Stimulated activated CD8-positive, alpha-beta memory T cell treated with anti-CD3 and anti-CD28 coated beads, Interleukin-15, amount 100 ng/mL, for 1 hour (primary cell): ENCODE measurements around the gene RNASEH2A.
"Not testable (repeated sequence)": the region's sequence is repeated elsewhere in the genome, so short reads cannot be mapped to it uniquely, and the experiment has no call there.

Experiments used
- DNase-seq: peaks from one replicate; pipeline ENCODE4 v3.0.0-alpha.2; 2020; ENCODE audit warnings: low read depth

Gene RNASEH2A

GRCh38 chr19:12833418-12833737 lies 27.0 kb downstream of the RNASEH2A start:
- no peak for DNase-seq

DNA sequence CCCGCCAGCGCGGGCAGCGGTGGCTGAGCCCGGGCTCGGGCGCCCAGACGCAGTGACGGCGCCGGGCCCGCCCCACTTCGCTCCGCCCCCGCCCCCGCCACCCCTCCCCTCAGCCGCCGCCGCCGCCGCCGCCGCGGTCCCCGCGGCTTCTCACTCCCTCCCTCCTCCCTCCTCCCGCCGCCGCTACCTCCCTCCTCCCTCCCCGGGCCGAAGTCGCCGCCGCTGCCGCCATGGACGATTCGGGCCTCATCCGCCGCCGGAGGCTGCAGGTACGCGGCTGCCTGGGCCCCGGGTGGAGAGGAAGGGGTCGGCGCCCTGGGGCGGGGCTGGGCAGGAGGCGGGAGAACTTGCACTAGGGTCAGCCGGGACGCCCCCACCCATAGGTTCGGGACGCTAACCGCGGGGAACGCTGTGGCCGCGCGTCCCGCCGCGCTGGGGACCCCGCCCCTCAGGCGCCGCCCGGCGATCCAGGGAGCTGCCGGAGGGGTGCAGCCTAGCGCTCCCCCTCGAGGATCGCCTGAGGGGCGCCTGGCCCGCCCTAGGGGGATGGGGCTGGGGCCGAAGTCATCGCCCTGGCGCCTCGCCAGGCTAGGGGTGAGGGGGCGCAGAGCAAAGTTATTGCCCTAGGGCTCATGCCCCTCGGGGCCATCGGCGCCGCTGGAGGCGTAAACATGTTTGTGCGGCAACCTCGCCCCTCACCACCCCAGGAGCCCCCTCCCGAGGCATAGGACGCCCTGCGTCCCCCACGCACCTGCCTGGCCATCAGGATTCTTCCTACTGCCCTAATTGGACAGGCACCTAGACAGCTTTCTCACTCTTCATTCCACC lies 27.6 kb downstream of the RNASEH2A start:
- no peak for DNase-seq

- no peak for DNase-seq
These were observed 28.2 kb downstream of the RNASEH2A start, which contains the start of gene RTBDN for GRCh38 chr19:12834566-12834943. TSS of gene RTBDN (minus strand) at chr19:12834579. CDS start at chr19:12829979, 4,600 bp downstream.

- DNase-seq = no peak
These were observed 28.8 kb downstream of the RNASEH2A start for GRCh38 chr19:12834976-12835757.

DNA sequence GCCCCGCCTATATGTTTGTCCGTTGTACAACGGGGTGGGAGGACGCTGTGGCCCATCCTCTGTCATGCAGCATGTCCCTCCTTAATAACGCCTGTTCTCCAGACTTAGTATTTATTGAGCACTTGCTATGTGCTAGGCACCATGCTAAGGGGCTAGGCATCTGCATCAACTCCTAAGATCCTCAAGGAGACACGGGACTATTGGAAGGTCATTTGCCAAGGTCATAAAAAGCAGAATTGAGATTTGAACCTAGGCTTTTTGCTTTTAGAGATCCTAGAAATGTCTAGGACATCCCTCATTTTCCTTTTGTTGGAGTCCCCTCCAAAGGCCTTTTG lies 30.1 kb downstream of the RNASEH2A start:
- no peak for DNase-seq

GRCh38 chr19:12837225-12837624 lies 30.8 kb downstream of the RNASEH2A start:
- no peak for DNase-seq

DNA sequence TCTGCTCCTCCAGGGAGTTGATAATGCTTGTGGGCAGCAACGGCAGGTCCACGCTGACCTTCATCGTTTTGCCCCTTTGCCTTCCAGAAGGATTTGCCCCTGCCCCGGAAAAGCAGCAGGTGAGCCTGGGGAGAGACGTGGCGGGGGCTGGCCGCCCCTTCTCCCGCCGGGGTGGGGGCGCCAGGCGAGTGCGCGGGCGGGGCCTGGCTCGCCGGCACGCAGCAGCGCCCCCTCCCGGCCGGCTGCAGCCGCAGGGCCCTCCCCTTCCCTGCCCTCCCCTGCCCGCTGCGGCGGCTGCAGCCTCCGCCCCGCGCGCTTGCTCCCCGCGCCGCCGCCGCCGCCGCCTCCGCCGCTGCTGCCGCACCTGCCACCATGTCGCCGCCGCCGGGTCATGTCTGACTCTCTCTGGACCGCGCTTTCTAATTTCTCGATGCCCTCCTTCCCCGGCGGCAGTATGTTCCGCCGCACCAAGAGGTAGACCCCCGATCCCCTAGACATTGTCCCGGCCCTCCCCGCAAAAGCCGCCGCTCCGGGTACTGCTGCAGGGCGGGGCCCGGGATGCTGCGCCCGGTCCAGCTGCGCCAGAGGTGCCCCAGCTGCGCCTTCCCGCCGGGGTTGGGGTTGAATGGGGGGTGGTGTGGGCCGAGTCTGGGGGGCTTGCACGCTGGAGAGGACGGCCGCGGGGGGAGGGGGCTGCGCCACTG lies 31.9 kb downstream of the RNASEH2A start, which contains the start of gene MAST1:
Gene MAST1 (plus strand): TSS at position 334 of the 704 bp plus-strand sequence. CDS start 58 bp downstream, at position 392.
- DNase-seq = no peak

- no peak for DNase-seq
These were observed 32.7 kb downstream of the RNASEH2A start for GRCh38 chr19:12838886-12839756.

DNA sequence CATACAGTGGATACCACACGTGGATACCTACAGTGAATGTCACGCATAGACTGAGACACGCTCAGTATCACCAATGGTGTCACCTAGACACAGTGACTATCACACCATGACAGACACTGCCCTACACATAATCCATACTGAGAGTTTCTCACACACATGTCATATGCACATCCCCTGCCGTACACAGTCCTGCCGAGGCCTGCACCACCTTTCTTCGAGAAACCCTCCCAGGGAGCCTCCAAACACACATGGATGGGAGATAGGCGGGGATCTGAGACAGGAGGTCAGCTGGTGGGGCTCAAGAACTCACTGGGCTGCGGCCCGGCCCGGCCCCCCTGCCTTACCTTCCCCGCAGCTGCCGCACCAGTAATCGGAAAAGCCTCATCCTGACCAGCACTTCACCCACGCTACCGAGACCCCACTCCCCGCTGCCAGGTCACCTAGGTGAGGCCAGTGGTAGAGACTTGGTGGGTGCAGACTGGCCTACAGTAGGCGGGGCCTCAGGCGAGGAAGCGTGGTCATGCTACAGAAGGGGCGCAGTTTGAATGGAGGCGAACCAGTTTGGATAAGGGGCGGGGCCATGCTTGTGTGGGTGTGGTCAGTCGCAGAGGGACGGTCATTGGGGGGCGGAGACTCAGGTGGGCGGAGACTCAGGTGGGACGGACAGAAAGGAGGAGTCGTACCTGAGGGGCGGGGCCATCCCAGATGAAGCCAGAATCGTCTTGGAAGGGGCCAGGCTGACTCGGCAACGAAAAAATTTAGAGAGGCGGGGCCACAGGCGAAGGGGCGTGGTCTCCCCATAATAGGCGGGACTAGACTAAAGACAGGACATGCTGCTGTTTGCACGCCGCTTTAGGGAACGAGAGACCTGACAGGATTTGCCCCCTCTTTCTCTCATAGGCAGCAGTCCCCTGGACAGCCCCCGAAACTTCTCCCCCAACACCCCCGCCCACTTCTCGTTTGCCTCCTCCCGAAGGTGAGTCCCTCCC lies 34.0 kb downstream of the RNASEH2A start:
- no peak for DNase-seq

DNA sequence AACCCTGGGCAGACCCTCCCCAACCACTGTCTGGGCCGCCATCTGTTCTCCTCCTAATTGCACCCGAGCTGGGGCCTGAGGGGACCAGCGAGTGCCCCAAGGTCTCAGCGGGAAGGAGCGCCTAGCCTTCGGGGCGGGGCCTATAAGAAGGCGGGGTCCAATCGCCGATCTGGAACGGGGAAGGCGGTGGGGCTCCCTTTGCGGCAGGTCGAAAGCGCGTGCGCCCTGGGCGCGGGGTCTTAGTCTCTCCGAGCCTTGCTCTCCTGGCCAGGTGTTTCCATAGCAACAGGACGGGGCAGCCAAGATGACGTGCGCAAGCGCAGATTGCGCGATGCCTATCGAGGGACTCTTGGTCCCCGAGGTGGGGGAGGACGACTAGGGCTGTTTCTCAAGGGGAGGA lies 34.7 kb downstream of the RNASEH2A start:
- DNase-seq = no peak

- DNase-seq = no peak
These were observed 36.1 kb downstream of the RNASEH2A start for GRCh38 chr19:12842511-12842910.

GRCh38 chr19:12843328-12843727 lies 36.9 kb downstream of the RNASEH2A start:
- no peak for DNase-seq

DNA sequence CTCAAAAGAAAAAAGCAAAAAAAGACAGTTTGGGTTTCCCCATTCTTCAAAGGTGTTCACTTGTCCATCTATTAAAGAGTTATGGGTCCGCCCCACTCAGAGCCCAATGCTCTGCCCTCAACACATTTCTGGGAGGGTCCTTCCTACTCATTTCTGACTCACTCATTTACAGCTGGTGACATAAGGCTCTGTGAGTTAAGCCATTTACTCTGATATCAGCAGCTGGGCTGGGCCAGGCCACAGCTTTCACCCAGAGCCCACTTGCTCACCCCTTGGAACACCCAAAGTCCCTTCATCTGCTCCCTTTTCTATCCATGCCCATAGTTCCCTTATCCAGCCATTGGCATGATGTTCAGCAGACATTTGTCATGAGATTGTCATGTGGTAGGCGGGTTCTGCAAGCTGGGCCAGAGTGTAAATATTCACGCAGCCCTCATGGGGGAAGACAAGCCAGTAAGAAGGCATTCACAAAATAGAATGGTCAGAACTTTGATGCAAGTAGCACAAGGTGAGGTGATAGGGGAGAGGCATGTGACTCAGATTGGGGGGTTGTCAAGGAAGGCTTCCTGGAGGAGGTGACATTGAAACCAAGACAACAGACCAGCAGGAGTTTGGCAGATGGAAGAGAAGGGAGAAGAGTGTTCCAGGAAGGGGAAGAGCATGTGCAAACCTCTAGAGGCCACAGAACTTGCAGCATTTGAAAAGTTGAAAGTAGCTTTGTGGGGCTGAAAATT lies 37.8 kb downstream of the RNASEH2A start:
- no peak for DNase-seq

DNA sequence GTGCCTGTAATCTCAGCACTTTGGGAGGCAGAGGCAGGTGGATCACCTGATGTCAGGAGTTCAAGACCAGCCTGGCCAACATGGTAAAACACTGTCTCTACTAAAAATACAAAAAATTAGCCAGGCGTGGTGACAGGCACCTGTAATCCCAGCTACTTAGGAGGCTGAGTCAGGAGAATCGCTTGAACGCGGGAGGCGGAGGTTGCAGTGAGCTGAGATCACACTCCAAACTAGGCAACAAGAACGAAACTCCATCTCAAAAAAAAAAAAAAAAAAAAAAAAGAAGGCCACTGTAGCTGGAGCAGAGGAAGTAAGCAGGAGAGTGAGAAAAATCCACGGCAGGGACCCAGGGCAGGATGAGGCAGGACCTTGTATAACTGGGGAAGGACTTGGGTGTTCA lies 40.2 kb downstream of the RNASEH2A start:
- DNase-seq = not testable (repeated sequence)

- DNase-seq = peak; percentile 70
These were observed 41.1 kb downstream of the RNASEH2A start for GRCh38 chr19:12847159-12848139.

DNA sequence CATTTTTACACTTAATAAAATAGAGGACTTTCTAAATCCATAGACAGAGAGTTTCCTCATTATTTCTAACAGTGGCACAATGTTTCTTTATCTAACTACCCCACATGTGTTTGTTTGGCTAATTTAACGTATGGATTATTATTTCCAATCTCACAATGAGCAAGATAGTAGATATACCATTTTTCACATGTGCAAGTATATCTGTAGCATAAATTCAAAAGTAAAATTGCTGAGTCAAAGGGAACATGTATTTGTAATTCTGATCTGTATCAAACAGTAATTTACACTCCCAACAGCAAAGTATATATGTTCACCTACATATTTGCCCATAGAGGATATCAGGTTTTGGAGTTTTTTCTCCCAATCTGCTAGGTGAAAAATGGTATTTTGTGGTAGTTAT lies 50.3 kb downstream of the RNASEH2A start:
- DNase-seq = no peak

- no peak for DNase-seq
These were observed 51.9 kb downstream of the RNASEH2A start for GRCh38 chr19:12858041-12858928.

DNA sequence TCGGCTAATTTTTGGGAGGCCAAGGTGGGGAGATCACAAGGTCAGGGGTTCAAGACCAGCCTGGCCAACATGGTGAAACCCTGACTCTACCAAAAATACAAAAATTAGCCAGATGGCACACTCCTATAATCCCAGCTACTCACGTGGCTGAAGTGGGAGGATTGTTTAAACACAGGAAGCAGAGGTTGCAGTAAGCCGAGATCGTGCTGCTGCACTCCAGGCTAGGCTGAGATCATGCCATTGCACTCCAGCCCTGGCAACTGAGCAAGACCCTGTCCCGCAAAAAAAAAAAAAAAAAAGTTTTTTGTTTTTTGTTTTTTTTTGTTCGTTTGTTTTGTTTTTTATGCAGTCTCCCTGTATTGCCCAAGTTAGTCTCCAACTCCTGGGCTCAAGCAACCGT lies 53.2 kb downstream of the RNASEH2A start:
- DNase-seq = no peak
